OCI-LY7 (cell line): Measurements from ENCODE around the gene VPS37B. TPM values are rescaled to one million over a fixed set of nuclear protein-coding genes. Genes with fewer than 3 reads are reported as not detected.

Source experiments
- BruUV-seq: library from RNA; stranded (reverse); fragments of 400-500 nt; replicated peaks from 2 replicates; lab custom pipeline; 2021; lab: Mats Ljungman, UMichigan
- CTCF ChIA-PET: fragments of 300-600 bp; sonication (Branson Sonifier 250); formaldehyde crosslinking; loops from one replicate; lab custom pipeline; 2022; ENCODE audit warnings: antibody characterized with exemption; ENCODE audit not compliant: unreplicated experiment; lab: Charles Lee
- POLR2A ChIA-PET: fragments of 300-600 bp; sonication (Branson Sonifier 250); formaldehyde crosslinking; loops from one replicate; lab custom pipeline; 2022; ENCODE audit warnings: antibody characterized with exemption; lab: Charles Lee
- DNase-seq: peaks from one replicate; pipeline ENCODE4 v3.0.0-alpha.2; 2015; ENCODE audit warnings: low spot score
- H2AFZ ChIP-seq: fragments of 200-600 bp; sonication (generic), shearing (Covaris generic); 2 replicates; pipeline ENCODE4 v1.6.1; 2014; ENCODE audit warnings: mild to moderate bottlenecking, antibody characterized with exemption, low read length, moderate library complexity
- H3K27ac ChIP-seq: fragments of 200-600 bp; sonication (generic); 2 replicates; pipeline ENCODE4 v1.5.1; 2014; ENCODE audit warnings: mixed run types, low read depth, mild to moderate bottlenecking, moderate library complexity, low read length, inconsistent platforms; ENCODE audit not compliant: poor library complexity, severe bottlenecking
- H3K36me3 ChIP-seq: fragments of 200-600 bp; sonication (generic); 2 replicates; pipeline ENCODE4 v1.6.1; 2014; ENCODE audit warnings: mild to moderate bottlenecking, antibody characterized with exemption, low read length, moderate library complexity, mixed read lengths; ENCODE audit not compliant: insufficient read depth
- H3K4me1 ChIP-seq: fragments of 200-600 bp; sonication (generic); 2 replicates; pipeline ENCODE4 v1.5.1; 2014; ENCODE audit warnings: mild to moderate bottlenecking, low read length; ENCODE audit not compliant: insufficient read depth, poor library complexity, severe bottlenecking
- H3K4me2 ChIP-seq: fragments of 200-600 bp; sonication (generic); 2 replicates; pipeline ENCODE4 v1.6.1; 2014; ENCODE audit warnings: mild to moderate bottlenecking, low read length
- H3K4me3 ChIP-seq: fragments of 200-600 bp; sonication (generic); 2 replicates; pipeline ENCODE4 v1.5.1; 2014; ENCODE audit warnings: mild to moderate bottlenecking, low read depth, low read length; ENCODE audit not compliant: poor library complexity, severe bottlenecking
- H3K79me2 ChIP-seq: fragments of 200-600 bp; sonication (generic); 2 replicates; pipeline ENCODE4 v1.6.1; 2016; ENCODE audit warnings: low read depth, mild to moderate bottlenecking, low read length, moderate library complexity, mixed read lengths; ENCODE audit not compliant: insufficient read depth
- H3K9me2 ChIP-seq: fragments of 200-600 bp; sonication (generic); 2 replicates; pipeline ENCODE4 v1.6.1; 2016; ENCODE audit warnings: mild to moderate bottlenecking, low read length, mixed read lengths; ENCODE audit not compliant: insufficient read depth
- H3K9me3 ChIP-seq: fragments of 200-600 bp; sonication (generic); 2 replicates; pipeline ENCODE4 v1.6.1; 2014; ENCODE audit warnings: mild to moderate bottlenecking, mixed run types, low read length, mixed read lengths
- H4K20me1 ChIP-seq: fragments of 200-600 bp; sonication (generic); 2 replicates; pipeline ENCODE4 v1.6.1; 2014; ENCODE audit warnings: mild to moderate bottlenecking, antibody characterized with exemption, low read length, moderate library complexity, mixed read lengths; ENCODE audit not compliant: insufficient read depth
- CTCF ChIP-seq: fragments of 200-600 bp; sonication (generic); conservative IDR thresholded peaks from 2 replicates; pipeline ENCODE4 v1.5.1; 2014; ENCODE audit warnings: mild to moderate bottlenecking, antibody characterized with exemption, low read length, moderate library complexity, mixed read lengths
- EZH2phosphoT487 ChIP-seq: fragments of 200-600 bp; sonication (generic); IDR thresholded peaks from 2 replicates; pipeline ENCODE4 v1.6.1; 2018; ENCODE audit warnings: low read depth, borderline replicate concordance, mild to moderate bottlenecking, mixed run types, antibody characterized with exemption, low read length, moderate library complexity, mixed read lengths
- intact Hi-C: fragments of 100-400 bp; cut with micrococcal nuclease; formaldehyde crosslinking; loops from one replicate; pipeline ENCODE4 v1.10.0; 2022; ENCODE audit not compliant: unreplicated experiment
- total RNA-seq, 2 experiments: library from RNA; depleted of rRNA in 1 of 2; stranded (reverse); fragments of >200 nt in 1 of 2; shearing (Covaris generic) in 1 of 2; gene quantifications; 2 replicates each; pipeline ENCODE4 v1.2.3, GENCODE V29; 2014 to 2022

VPS37B gene
- total RNA-seq, 2 experiments from 2014 or later: 1.7 to 2.5 TPM

GRCh38 chr12:122867691-122868461 is 28.0 kb downstream of the VPS37B start:
- Histone ChIP-seq H2AFZ (no peak overlapping the region), H3K4me1 (peaks cover 47% of the 10 kb centered on the region), H3K9me3 (no peaks in the 10 kb centered on the region), H3K4me2 (no peak overlapping the region), H3K79me2 (no peaks in the 10 kb centered on the region), H4K20me1 (no peaks in the 10 kb centered on the region), H3K4me3 (no peak overlapping the region), H3K9me2 (no peaks in the 10 kb centered on the region), H3K27ac (no peak overlapping the region), H3K36me3 (no peaks in the 10 kb centered on the region)
- TF ChIP-seq CTCF (peak; percentile 63), EZH2phosphoT487 (no peak)
- BruUV-seq: no TSS peak
- POLR2A ChIA-PET: interaction anchor here (0.6 kb wide), 1 partner anchor 1830 kb away, joined by 4 read pairs; no protein-coding TSS in a partner anchor
- CTCF ChIA-PET: interaction anchor here (0.7 kb wide), 1 partner anchor 74 kb away, joined by 4 read pairs; no protein-coding TSS in a partner anchor
- intact Hi-C loops: no loop called here
- peak; percentile 37 for DNase-seq

- no peaks in the 10 kb centered on the region for H3K9me2 ChIP-seq
- no peak overlapping the region for H3K4me3 ChIP-seq
- H3K9me3 ChIP-seq: no peaks in the 10 kb centered on the region
- BruUV-seq: no TSS peak
- CTCF ChIA-PET: no interaction called here
- peaks cover 39% of the 10 kb centered on the region for H3K4me1 ChIP-seq
- no peak for DNase-seq
- intact Hi-C loops: no loop called here
- H3K36me3 ChIP-seq: peaks cover 3% of the 10 kb centered on the region; the same call in 1 of the 2 replicates
- no peaks in the 10 kb centered on the region for H3K79me2 ChIP-seq
- H2AFZ ChIP-seq: no peak overlapping the region
- POLR2A ChIA-PET: no interaction called here
- H3K4me2 ChIP-seq: no peak overlapping the region
- H4K20me1 ChIP-seq: no peaks in the 10 kb centered on the region
- TF ChIP-seq CTCF (no peak), EZH2phosphoT487 (no peak)
- no peak overlapping the region for H3K27ac ChIP-seq
Observed at GRCh38 chr12:122866950-122867607, 28.8 kb downstream of the VPS37B start.
